ENCODE data around the gene ZMAT5.

Gene ZMAT5

GRCh38 chr22:29787371-29787980, 20.7 kb upstream of the ZMAT5 start:
- DNase-seq (ENCODE audit: low spot score): peak; percentile 19

DNA sequence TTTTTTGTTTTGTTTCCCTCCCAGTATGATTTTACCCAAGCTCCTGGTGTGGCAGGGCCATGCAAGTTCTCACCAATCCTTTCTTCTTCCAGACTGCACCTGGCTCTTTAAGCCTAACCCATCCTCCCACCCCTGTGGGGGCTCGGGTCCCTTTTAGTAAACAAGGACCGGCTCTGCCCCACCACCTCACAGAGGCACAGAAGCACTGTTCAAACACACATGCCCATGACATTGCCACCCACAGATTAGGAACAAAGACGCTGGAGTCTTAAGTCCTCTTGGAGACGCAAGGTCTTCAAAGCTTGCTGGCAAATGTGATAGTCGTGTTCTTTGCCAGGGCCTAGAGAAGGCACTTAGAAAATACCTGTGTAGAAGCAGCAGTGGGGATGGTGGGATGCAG, 19.2 kb upstream of the ZMAT5 start:
- DNase-seq (ENCODE audit: low spot score): no peak

DNA sequence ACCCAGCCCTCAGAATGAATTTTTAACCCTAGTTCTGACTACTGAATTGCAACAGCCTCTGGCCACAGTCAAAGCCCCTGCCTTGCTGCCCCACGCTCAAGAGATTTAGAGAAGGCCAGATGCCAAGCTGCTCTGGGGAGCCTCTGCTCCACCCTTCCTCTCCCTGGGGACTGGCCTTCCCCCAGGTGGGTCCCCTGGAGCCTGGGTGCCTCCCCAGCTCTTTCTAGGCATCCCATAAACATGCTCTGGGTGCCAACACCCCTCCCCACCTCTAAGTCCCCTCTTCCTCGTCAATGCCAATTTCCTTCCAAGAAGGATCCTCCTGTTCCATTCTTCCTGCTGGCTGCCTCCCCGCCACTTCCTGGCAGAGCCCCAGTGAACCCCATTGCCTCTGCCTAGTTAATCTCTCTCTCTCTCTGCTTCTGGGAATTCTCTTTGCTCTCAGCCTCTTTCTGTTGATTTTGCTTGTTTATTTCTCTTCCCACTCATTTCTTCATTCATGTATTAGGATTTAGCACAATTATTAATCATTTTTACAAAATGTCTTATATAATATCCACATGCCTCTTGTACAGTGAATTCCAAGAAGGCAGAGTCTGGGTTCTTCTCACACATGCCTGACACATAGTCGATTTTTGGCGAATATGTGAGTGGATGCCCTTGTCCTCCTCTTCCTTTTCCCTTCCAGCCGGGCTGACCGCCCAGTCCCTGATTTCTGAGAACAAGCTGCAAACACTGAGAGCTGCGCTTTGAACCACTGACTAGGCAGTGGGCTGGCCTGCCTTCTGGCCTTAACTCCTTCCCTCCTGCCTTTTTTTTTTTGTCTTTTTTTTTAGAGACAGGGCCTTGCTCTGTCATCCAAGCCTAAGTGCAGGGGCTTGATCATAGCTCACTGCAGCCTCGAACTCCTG, 17.9 kb upstream of the ZMAT5 start:
- DNase-seq (ENCODE audit: low spot score): no peak

DNA sequence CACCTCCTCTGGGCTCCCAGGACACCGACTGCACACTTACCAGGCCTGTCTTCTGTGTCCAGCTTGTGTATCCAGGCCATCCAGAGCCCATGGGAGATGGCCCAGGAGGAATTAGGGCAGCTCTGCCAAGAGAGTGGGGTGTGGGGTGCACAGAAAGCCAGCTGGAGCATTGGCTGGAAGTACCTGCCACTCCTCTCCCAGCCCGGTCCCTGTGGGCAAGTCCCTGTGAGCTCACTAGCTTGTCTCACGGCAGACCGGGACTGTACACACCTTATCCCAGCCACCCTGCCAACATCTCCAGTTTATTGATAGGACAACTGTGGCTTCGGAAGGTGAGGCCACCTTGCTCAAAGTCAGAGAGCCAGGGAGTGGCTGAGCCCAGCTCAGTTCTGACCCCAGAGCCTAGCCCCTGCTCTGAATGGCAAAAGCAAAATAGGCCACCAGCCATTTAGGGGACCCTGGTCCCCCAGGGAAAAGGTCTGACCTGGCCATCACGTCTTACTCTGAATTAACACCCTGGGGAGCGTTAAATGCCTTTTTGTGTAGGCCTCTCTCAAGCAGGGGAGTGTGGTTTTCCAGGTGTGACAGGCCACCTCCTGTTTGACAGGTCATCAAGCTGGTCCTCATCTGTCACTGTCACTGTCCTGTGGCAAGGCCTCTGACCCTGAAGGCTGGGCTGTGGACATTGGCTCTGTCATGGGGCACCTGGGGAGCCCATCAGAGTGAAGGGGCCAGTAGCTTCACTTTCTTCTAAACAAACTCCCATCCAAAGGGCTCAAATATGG, 15.4 kb upstream of the ZMAT5 start:
- DNase-seq (ENCODE audit: low spot score): no peak

- no peak for DNase-seq (ENCODE audit: low spot score)
Observed at GRCh38 chr22:29780748-29781676, 14.2 kb upstream of the ZMAT5 start.

DNA sequence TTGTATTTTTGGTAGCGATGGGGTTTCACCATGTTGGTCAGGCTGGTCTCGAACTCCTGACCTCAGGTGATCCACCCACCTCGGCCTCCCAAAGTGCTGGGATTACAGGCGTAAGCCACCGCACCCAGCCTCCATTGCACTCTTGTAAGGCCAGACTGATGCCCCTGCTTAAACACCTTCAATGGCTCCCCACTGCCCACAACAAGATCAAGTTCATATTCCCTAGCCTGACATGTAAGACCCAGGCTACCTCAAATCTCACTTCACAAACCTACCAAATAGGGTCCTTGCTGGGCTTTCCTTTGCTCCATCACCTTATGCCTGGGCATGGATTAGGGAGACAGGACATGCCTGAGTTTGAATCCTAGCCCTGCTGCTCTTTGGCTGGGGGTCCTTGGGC, 13.4 kb upstream of the ZMAT5 start:
- DNase-seq (ENCODE audit: low spot score): no peak

DNA sequence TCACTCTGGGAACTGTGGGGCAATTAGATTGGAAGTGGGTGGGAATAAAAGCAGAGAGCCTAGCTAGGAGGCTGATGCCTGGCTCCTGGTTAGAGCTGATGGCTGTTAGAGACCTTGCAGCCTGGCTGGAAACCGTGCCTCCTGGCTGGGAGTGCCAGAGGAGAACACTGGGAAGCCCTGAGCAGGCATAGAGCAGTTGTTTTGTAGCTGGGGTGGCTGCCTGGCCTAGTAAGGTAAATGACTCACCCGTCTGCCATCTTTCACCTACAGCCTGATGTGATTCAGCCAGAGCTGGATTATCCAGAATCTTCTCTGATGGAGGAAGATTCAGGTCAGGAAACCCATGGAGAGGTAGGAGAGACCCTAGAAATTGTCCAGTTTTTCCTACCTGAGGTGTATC, 6.4 kb upstream of the ZMAT5 start:
- no peak for DNase-seq (ENCODE audit: low spot score)

- no peak for DNase-seq (ENCODE audit: low spot score)
Observed at GRCh38 chr22:29772170-29772641, 5.4 kb upstream of the ZMAT5 start.

GRCh38 chr22:29769723-29770321, 3.0 kb upstream of the ZMAT5 start:
- no peak for DNase-seq (ENCODE audit: low spot score)

DNA sequence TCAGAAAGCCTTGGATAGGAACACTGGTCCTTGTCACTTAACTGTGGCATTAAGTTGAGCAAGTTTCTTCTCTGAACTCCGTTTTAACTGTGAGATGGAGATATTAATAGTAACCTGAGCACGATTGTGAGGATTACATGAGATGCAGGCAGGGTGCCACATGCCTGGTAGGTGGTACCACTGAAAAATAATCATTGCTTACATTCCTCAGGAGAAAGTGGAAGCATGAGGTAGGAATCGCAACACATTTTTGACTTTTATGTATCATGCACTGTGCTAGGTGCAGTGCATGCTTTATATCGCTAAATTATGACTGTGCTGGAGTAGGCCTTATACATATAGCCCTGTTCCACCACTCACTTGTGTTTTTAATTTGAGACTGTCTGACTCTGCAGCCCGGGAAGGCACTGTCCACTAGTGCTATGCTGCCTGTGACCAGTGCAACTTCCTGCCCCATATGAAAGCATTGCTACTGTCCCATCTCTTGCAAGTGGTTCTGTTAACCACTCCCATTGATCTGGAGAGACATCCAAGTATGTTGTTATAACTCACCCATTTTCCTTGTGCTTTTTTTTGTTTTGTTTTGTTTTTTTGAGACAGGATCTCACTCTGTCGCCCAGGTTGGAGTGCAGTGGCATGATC, 1.4 kb upstream of the ZMAT5 start:
- DNase-seq (ENCODE audit: low spot score): no peak

GRCh38 chr22:29767171-29768051, 604 bp upstream of the ZMAT5 start, which contains the start of gene UQCR10:
UQCR10 (plus strand) TSS chr22:29767369; CDS start chr22:29767399, 30 bp downstream.
- DNase-seq (ENCODE audit: low spot score): peak; percentile 95

DNA sequence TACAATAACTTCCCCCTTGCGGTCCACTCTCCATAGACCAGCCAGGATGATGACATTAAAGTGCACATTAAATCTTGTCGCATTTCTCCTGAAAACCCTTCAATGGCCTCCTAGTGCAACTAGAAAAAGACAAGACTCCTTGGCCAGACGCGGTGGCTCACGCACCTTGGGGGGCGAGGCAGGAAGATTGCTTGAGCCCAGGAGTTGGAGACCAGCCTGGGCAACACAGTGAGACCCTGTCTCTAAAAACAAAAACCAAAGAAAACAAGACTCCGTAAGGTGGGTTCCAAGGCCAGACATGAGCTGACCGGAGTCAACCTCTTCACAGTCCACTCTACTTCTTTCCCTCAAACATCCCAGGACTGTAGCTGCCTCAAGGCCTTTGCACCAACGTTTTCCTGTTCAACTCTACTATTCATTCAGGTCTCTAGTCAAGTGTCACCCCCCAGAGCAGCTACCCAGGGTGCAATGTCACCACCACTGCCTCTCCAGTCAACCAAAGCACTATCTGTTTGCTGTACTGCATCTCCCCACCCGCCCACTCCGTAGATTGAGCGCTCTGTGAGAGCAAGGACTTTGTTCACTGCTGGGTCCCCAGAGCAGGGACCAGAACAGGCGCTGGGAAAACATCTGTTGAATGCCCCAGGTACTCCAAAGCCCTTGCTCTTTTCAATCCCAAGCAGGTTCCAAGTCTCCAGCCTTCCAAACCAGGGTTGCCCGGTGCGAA, 739 bp downstream of the ZMAT5 start:
- DNase-seq (ENCODE audit: low spot score): no peak

GRCh38 chr22:29762263-29762662, 4.5 kb downstream of the ZMAT5 start:
- no peak for DNase-seq (ENCODE audit: low spot score)

DNA sequence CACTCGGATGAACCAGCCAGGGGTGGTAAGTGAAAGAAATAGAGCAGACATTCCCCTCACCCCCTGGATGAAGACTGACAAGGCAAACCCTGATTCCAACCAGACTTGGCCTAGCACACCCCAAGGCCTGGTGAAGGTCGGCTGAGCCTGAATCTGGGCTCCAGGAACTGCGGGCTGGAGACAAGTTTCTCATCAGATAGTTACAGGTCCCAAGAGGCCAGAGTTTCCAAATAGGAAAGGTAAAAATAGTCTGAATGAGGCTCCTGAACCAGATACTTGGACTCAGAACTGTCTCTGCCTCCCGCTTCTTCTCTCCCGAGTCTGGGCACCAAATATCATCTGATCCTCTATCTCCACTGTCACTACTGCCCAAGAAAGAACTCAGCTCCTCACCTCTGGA, 7.8 kb downstream of the ZMAT5 start:
- no peak for DNase-seq (ENCODE audit: low spot score)

- no peak for DNase-seq (ENCODE audit: low spot score)
Observed at GRCh38 chr22:29758068-29758622, 8.7 kb downstream of the ZMAT5 start.

GRCh38 chr22:29757096-29757495, 9.7 kb downstream of the ZMAT5 start:
- DNase-seq (ENCODE audit: low spot score): no peak

- no peak for DNase-seq (ENCODE audit: low spot score)
Observed at GRCh38 chr22:29756341-29756740, 10.5 kb downstream of the ZMAT5 start.

GRCh38 chr22:29755889-29756288, 10.9 kb downstream of the ZMAT5 start:
- no peak for DNase-seq (ENCODE audit: low spot score)
